Measurements from ENCODE around the gene CFAP119. TPM values are rescaled to one million over a fixed set of nuclear protein-coding genes. Genes with fewer than 3 reads are reported as not detected.

CFAP119 gene
- polyA plus RNA-seq, 1 donor from 2014 or later = 17.0 TPM

GRCh38 chr16:30748634-30749445 lies 13.0 kb downstream of the CFAP119 start:
- Histone ChIP-seq H3K79me2 (replicated peaks; ENCODE audit: insufficient read depth, low read length) (peaks cover 9% of the 10 kb centered on the region), H3K9me2 (ENCODE audit: insufficient read depth, low read length) (no peaks in the 10 kb centered on the region), H3K27ac (ENCODE audit: low read length) (peak overlapping the region; percentile 52), H3K9ac (ENCODE audit: low read length) (peak overlapping the region; percentile 74), H4K20me1 (ENCODE audit: insufficient read depth) (no peaks in the 10 kb centered on the region), H3K4me2 (ENCODE audit: low read length) (no peak overlapping the region), H3K27me3 (ENCODE audit: insufficient read depth, low read depth, low read length) (no peaks in the 10 kb centered on the region), H3K4me3 (ENCODE audit: low read length) (peak overlapping the region; percentile 76), H2AFZ (ENCODE audit: low read depth, low read length) (no peak overlapping the region), H3F3A (ENCODE audit: insufficient read depth, low read length, poor library complexity, severe bottlenecking) (peaks cover 6% of the 10 kb centered on the region), H3K9me3 (ENCODE audit: low read length) (no peaks in the 10 kb centered on the region), H3K36me3 (ENCODE audit: insufficient read depth, low read length) (no peaks in the 10 kb centered on the region)
- TF ChIP-seq SMC3 (conservative IDR thresholded peaks at IDR 0.05; ENCODE audit: poor library complexity) (no peak), EZH2 (IDR thresholded peaks at IDR 0.05; ENCODE audit: borderline replicate concordance, insufficient read depth, low read length, poor library complexity, severe bottlenecking) (no peak), MXI1 (conservative IDR thresholded peaks at IDR 0.05; ENCODE audit: poor library complexity, severe bottlenecking) (no peak), TAF1 (IDR thresholded peaks at IDR 0.05; ENCODE audit: low read depth) (no peak), RAD21 (conservative IDR thresholded peaks at IDR 0.05) (no peak), REST (IDR thresholded peaks at IDR 0.05; ENCODE audit: borderline replicate concordance) (no peak), EP300 (conservative IDR thresholded peaks at IDR 0.05; ENCODE audit: poor library complexity, severe bottlenecking) (no peak), POLR2AphosphoS5 (IDR thresholded peaks at IDR 0.05) (no peak), CTCF (IDR thresholded peaks at IDR 0.05; ENCODE audit: poor library complexity, severe bottlenecking) (no peak)

GRCh38 chr16:30747799-30748633 lies 13.8 kb downstream of the CFAP119 start, which contains the start of gene PHKG2:
PHKG2 (plus strand) TSS chr16:30748425; CDS start chr16:30748821, 396 bp downstream.
- Histone ChIP-seq H2AFZ (ENCODE audit: low read depth, low read length) (no peak within 1 kb of the TSS), H3K4me2 (ENCODE audit: low read length) (peak within 1 kb of the TSS; percentile 17), H3K9me2 (ENCODE audit: insufficient read depth, low read length) (no peaks in the 10 kb centered on the region), H3K9ac (ENCODE audit: low read length) (peak within 1 kb of the TSS; percentile 74), H3K4me3 (ENCODE audit: low read length) (peak within 1 kb of the TSS; percentile 76), H3K9me3 (ENCODE audit: low read length) (no peaks in the 10 kb centered on the region), H3K27me3 (ENCODE audit: insufficient read depth, low read depth, low read length) (no peaks in the 10 kb centered on the region), H3K79me2 (replicated peaks; ENCODE audit: insufficient read depth, low read length) (peaks cover 9% of the 10 kb centered on the region), H3F3A (ENCODE audit: insufficient read depth, low read length, poor library complexity, severe bottlenecking) (peaks cover 6% of the 10 kb centered on the region), H3K36me3 (ENCODE audit: insufficient read depth, low read length) (no peaks in the 10 kb centered on the region), H4K20me1 (ENCODE audit: insufficient read depth) (no peaks in the 10 kb centered on the region), H3K27ac (ENCODE audit: low read length) (peak within 1 kb of the TSS; percentile 52)
- TF ChIP-seq TAF1 (IDR thresholded peaks at IDR 0.05; ENCODE audit: low read depth) (no peak), EZH2 (IDR thresholded peaks at IDR 0.05; ENCODE audit: borderline replicate concordance, insufficient read depth, low read length, poor library complexity, severe bottlenecking) (no peak), EP300 (conservative IDR thresholded peaks at IDR 0.05; ENCODE audit: poor library complexity, severe bottlenecking) (peak; percentile 17), MXI1 (conservative IDR thresholded peaks at IDR 0.05; ENCODE audit: poor library complexity, severe bottlenecking) (peak; percentile 92), CTCF (IDR thresholded peaks at IDR 0.05; ENCODE audit: poor library complexity, severe bottlenecking) (peak; percentile 24), REST (IDR thresholded peaks at IDR 0.05; ENCODE audit: borderline replicate concordance) (no peak), POLR2AphosphoS5 (IDR thresholded peaks at IDR 0.05) (peak; percentile 42), SMC3 (conservative IDR thresholded peaks at IDR 0.05; ENCODE audit: poor library complexity) (peak; percentile 34), RAD21 (conservative IDR thresholded peaks at IDR 0.05) (no peak)

Data from neural cell (in vitro differentiated cells).